ENCODE results near the gene ZNF780B. TPM values are rescaled to one million over a fixed set of nuclear protein-coding genes. Genes with fewer than 3 reads are reported as not detected.

The ZNF780B gene
- total RNA-seq, result 22.3 TPM
- long read RNA-seq, partial matches to known transcripts, result 0 of 3 reads
- long read RNA-seq, other reads (novel, unspliced or antisense), result 3 of 3 reads

GRCh38 chr19:40055832-40056504 is at the start of gene ZNF780B:
ZNF780B (minus strand) TSS chr19:40056231; CDS start chr19:40050332, 5,899 bp downstream.
- ATAC-seq, result peak; percentile 94
- intact Hi-C loops (cut with DNase I), result no loop called here
- peak; percentile 81 for DNase-seq (ENCODE audit: missing footprints)

GRCh38 chr19:40104754-40105153 is 48.7 kb upstream of the ZNF780B start:
- ATAC-seq (no peak), DNase-seq (ENCODE audit: missing footprints) (no peak)
- intact Hi-C loops (cut with DNase I), result no loop called here

GRCh38 chr19:40103600-40103999 is 47.6 kb upstream of the ZNF780B start:
- intact Hi-C loops (cut with DNase I), result no loop called here
- DNase-seq (ENCODE audit: missing footprints) (no peak), ATAC-seq (no peak)

GRCh38 chr19:40101813-40102212 is 45.8 kb upstream of the ZNF780B start:
- DNase-seq (ENCODE audit: missing footprints) (no peak), ATAC-seq (no peak)
- intact Hi-C loops (cut with DNase I), result no loop called here

- intact Hi-C loops (cut with DNase I), result no loop called here
- ATAC-seq, result no peak
- DNase-seq (ENCODE audit: missing footprints), result no peak
Observed at GRCh38 chr19:40093416-40093815, 37.4 kb upstream of the ZNF780B start.

- intact Hi-C loops (cut with DNase I), result no loop called here
- DNase-seq (ENCODE audit: missing footprints) (no peak), ATAC-seq (no peak)
Observed at GRCh38 chr19:40091205-40092129, 35.4 kb upstream of the ZNF780B start.

GRCh38 chr19:40090241-40091204 is 34.5 kb upstream of the ZNF780B start, which contains the start of gene ZNF780A:
ZNF780A (minus strand) TSS chr19:40090943; CDS start chr19:40084753, 6,190 bp downstream.
- ATAC-seq (peak; percentile 96), DNase-seq (ENCODE audit: missing footprints) (peak; percentile 92)
- intact Hi-C loops (cut with DNase I), result no loop called here

GRCh38 chr19:40089462-40089861 is 33.4 kb upstream of the ZNF780B start:
- ATAC-seq, result peak; percentile 36
- intact Hi-C loops (cut with DNase I), result no loop called here

GRCh38 chr19:40088299-40089047 is 32.4 kb upstream of the ZNF780B start:
- intact Hi-C loops (cut with DNase I), result no loop called here
- ATAC-seq (no peak), DNase-seq (ENCODE audit: missing footprints) (no peak)

More at GRCh38 chr19:40089462-40089861, 33.4 kb upstream of the ZNF780B start:
- no peak for DNase-seq (ENCODE audit: missing footprints)

GRCh38 chr19:40084948-40085347 is 28.9 kb upstream of the ZNF780B start:
- DNase-seq (ENCODE audit: missing footprints), result no peak
- no peak for ATAC-seq

GRCh38 chr19:40081411-40081810 is 25.4 kb upstream of the ZNF780B start:
- no peak for DNase-seq (ENCODE audit: missing footprints)
- no peak for ATAC-seq

More at GRCh38 chr19:40084948-40085347, 28.9 kb upstream of the ZNF780B start:
- intact Hi-C loops (cut with DNase I), result no loop called here

GRCh38 chr19:40080289-40080688 is 24.3 kb upstream of the ZNF780B start:
- ATAC-seq (no peak), DNase-seq (ENCODE audit: missing footprints) (no peak)
- intact Hi-C loops (cut with DNase I), result no loop called here

More at GRCh38 chr19:40081411-40081810, 25.4 kb upstream of the ZNF780B start:
- intact Hi-C loops (cut with DNase I), result no loop called here

- ATAC-seq (no peak), DNase-seq (ENCODE audit: missing footprints) (no peak)
- intact Hi-C loops (cut with DNase I), result no loop called here
Observed at GRCh38 chr19:40078377-40078776, 22.3 kb upstream of the ZNF780B start.

GRCh38 chr19:40070058-40070457 is 14.0 kb upstream of the ZNF780B start:
- DNase-seq (ENCODE audit: missing footprints) (no peak), ATAC-seq (no peak)
- intact Hi-C loops (cut with DNase I), result no loop called here

GRCh38 chr19:40059624-40060023 is 3.6 kb upstream of the ZNF780B start:
- intact Hi-C loops (cut with DNase I), result no loop called here
- DNase-seq (ENCODE audit: missing footprints), result no peak
- no peak for ATAC-seq

- ATAC-seq, result no peak
- intact Hi-C loops (cut with DNase I), result no loop called here
Observed at GRCh38 chr19:40057166-40057565, 1.1 kb upstream of the ZNF780B start.

GRCh38 chr19:40056505-40056904 is 474 bp upstream of the ZNF780B start:
- intact Hi-C loops (cut with DNase I), result no loop called here
- ATAC-seq (no peak), DNase-seq (ENCODE audit: missing footprints) (no peak)

More at GRCh38 chr19:40057166-40057565, 1.1 kb upstream of the ZNF780B start:
- no peak for DNase-seq (ENCODE audit: missing footprints)

- intact Hi-C loops (cut with DNase I), result no loop called here
- ATAC-seq (no peak), DNase-seq (ENCODE audit: missing footprints) (no peak)
Observed at GRCh38 chr19:40055049-40055448, 982 bp downstream of the ZNF780B start.
